ENCODE data around the gene ZDHHC17. TPM values are rescaled to one million over a fixed set of nuclear protein-coding genes. Genes with fewer than 3 reads are reported as not detected.
A peak's percentile ranks its signal among the peaks of the same experiment; 100 is the strongest.

The ZDHHC17 gene
- total and polyA plus RNA-seq, 7 donors, result 7.8 to 22.7 (median 20.2) TPM

GRCh38 chr12:76787689-76788088 is 23.8 kb downstream of the ZDHHC17 start:
- Histone ChIP-seq H3K27me3 (ENCODE audit: insufficient read depth in 3 of 3, low read length in 2 of 3) (no peaks in the 10 kb centered on the region), H3K4me1 (peaks cover 49% of the 10 kb centered on the region), H3K36me3 (ENCODE audit: insufficient read depth in 1 of 2, low read depth in 1 of 2) (no peaks in the 10 kb centered on the region), H3K27ac (no peak overlapping the region), H3K4me3 (no peak overlapping the region), H3K9me3 (no peaks in the 10 kb centered on the region)
- no peak for DNase-seq
- no peak for TF ChIP-seq CTCF (IDR thresholded peaks at IDR 0.05)
- no peak for ATAC-seq
- 95 to 98% (median 97%) methylated on average over 2 of the region's 2 CpGs for WGBS, 3 donors
- intact Hi-C loops (cut with DNase I), result no loop called here

- H3K9me3 ChIP-seq, result no peaks in the 10 kb centered on the region
- WGBS, 3 donors, result 51 to 55% (median 53%) methylated on average over 3 of the region's 3 CpGs
- no peaks in the 10 kb centered on the region for H3K27me3 ChIP-seq (ENCODE audit: insufficient read depth in 3 of 3, low read length in 2 of 3)
- peaks cover 46% of the 10 kb centered on the region for H3K4me1 ChIP-seq
- no peak for TF ChIP-seq CTCF (IDR thresholded peaks at IDR 0.05)
- intact Hi-C loops (cut with DNase I), result loop anchor here (2.0 to 5.0 kb wide), 3 partner anchors 102 to 169 kb away; no protein-coding TSS in a partner anchor
- ATAC-seq, result no peak
- H3K36me3 ChIP-seq (ENCODE audit: insufficient read depth in 1 of 2, low read depth in 1 of 2), result no peaks in the 10 kb centered on the region
- H3K27ac ChIP-seq, result no peak overlapping the region
- DNase-seq, result no peak
- H3K4me3 ChIP-seq, result no peak overlapping the region
These were observed 25.6 kb downstream of the ZDHHC17 start for GRCh38 chr12:76789335-76790050.

GRCh38 chr12:76790564-76791552 is 26.9 kb downstream of the ZDHHC17 start:
- intact Hi-C loops (cut with DNase I), result loop anchor here (2.0 to 5.0 kb wide), 3 partner anchors 104 to 170 kb away; no protein-coding TSS in a partner anchor
- H3K4me1 ChIP-seq, result peaks cover 45% of the 10 kb centered on the region
- H3K27ac ChIP-seq, result peak overlapping the region; percentile 30
- H3K4me3 ChIP-seq, result no peak overlapping the region
- H3K27me3 ChIP-seq (ENCODE audit: insufficient read depth in 3 of 3, low read length in 2 of 3), result no peaks in the 10 kb centered on the region
- no peaks in the 10 kb centered on the region for H3K9me3 ChIP-seq
- ATAC-seq, result peak in 3 of 4 donors; percentile 50 to 75 (median 65)
- WGBS, 3 donors, result 49 to 55% (median 53%) methylated on average over 4 of the region's 4 CpGs
- H3K36me3 ChIP-seq (ENCODE audit: insufficient read depth in 1 of 2, low read depth in 1 of 2), result no peaks in the 10 kb centered on the region
- DNase-seq, result no peak
- TF ChIP-seq CTCF (IDR thresholded peaks at IDR 0.05), result peak; percentile 84

- intact Hi-C loops (cut with DNase I), result loop anchor here in 1 of 2 donors (5.0 kb wide), 2 partner anchors 106 to 171 kb away; no protein-coding TSS in a partner anchor
- no peak for DNase-seq
- Histone ChIP-seq H3K36me3 (ENCODE audit: insufficient read depth in 1 of 2, low read depth in 1 of 2) (peaks cover 0 to 2% of the 10 kb centered on the region in 2 donors), H3K4me1 (peaks cover 46% of the 10 kb centered on the region), H3K27me3 (ENCODE audit: insufficient read depth in 3 of 3, low read length in 2 of 3) (no peaks in the 10 kb centered on the region), H3K27ac (no peak overlapping the region), H3K9me3 (no peaks in the 10 kb centered on the region), H3K4me3 (no peak overlapping the region)
- no peak for TF ChIP-seq CTCF (IDR thresholded peaks at IDR 0.05)
- WGBS, 3 donors, result 16 to 46% (median 21%) methylated on average over 1 of the region's 1 CpG
- ATAC-seq, result no peak
These were observed 28.9 kb downstream of the ZDHHC17 start for GRCh38 chr12:76792828-76793227.
